GM19193 (cell line): Measurements from ENCODE around the gene SUGCT.

Experiments
- POLR2A ChIP-seq: IDR thresholded peaks from 4 replicates; pipeline ENCODE4 v1.6.1; 2011; ENCODE audit not compliant: insufficient read depth, insufficient read length; ENCODE audit errors: extremely low read depth

SUGCT gene

GRCh38 chr7:40793132-40793531 lies 658.3 kb downstream of the SUGCT start:
- no peak for TF ChIP-seq POLR2A

GRCh38 chr7:40795607-40796006 lies 660.8 kb downstream of the SUGCT start:
- no peak for TF ChIP-seq POLR2A

DNA sequence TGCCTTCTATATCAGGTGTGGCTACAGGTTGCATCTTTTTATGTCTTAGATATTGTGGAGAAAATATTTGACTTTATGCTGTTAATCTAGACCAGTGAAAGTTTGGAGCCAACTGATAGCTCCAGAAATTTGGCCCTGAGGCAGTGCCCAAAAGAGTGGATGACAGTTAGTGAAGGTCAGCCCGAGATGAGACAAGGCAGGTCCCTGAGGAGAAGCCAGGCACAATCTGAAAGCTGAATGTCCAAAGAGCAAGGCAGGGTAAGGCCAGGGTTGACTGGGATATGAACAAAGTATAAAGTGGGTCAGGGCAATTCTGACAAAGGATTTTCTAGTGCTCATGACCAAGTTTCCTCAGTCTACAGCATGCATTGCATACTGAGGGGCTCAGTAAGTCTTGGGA lies 661.9 kb downstream of the SUGCT start:
- TF ChIP-seq POLR2A = no peak

GRCh38 chr7:40798613-40799012 lies 663.8 kb downstream of the SUGCT start:
- TF ChIP-seq POLR2A = no peak

- TF ChIP-seq POLR2A = no peak
Observed at GRCh38 chr7:40799493-40800403, 664.9 kb downstream of the SUGCT start.

DNA sequence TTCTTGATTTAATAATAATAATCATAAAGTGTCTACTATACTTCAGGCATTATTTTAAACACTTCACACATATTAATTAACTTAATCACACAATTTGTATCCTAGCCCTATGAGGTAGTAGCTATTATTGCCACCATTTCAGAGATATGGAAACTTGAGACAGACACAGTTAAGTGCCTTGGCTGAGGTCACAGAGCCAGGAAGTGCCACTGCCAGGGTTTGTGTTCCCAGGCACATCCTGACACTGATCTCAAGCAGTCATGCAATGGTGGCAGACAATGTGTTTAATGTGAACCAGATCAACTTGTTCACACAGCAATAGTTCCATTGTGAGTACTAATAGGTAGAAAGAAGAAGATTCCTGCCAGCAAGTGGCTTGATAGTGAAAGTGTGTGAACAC lies 666.0 kb downstream of the SUGCT start:
- TF ChIP-seq POLR2A = no peak

GRCh38 chr7:40802497-40802896 lies 667.7 kb downstream of the SUGCT start:
- no peak for TF ChIP-seq POLR2A

GRCh38 chr7:40804477-40805215 lies 669.8 kb downstream of the SUGCT start:
- no peak for TF ChIP-seq POLR2A

- TF ChIP-seq POLR2A = no peak
Observed at GRCh38 chr7:40805361-40805760, 670.6 kb downstream of the SUGCT start.

GRCh38 chr7:40808378-40808942 lies 673.7 kb downstream of the SUGCT start:
- no peak for TF ChIP-seq POLR2A

DNA sequence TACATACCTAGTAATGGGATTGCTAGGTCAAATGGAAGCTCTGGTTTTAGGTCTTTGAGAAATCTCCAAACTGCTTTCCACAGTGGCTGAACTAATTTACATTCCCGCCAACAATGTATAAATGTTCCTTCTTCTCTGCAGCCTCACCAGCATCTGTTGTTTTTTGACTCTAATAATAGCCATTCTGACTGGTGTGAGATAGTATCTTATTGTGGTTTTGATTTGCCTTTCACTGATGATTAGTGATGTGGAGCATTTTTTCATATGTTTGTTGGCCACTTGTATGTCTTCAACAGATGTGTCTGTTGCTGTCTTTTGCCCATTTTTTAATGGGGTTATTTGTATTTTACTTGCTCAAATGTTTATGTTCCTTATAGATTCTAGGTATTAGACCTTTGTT lies 675.5 kb downstream of the SUGCT start:
- no peak for TF ChIP-seq POLR2A

DNA sequence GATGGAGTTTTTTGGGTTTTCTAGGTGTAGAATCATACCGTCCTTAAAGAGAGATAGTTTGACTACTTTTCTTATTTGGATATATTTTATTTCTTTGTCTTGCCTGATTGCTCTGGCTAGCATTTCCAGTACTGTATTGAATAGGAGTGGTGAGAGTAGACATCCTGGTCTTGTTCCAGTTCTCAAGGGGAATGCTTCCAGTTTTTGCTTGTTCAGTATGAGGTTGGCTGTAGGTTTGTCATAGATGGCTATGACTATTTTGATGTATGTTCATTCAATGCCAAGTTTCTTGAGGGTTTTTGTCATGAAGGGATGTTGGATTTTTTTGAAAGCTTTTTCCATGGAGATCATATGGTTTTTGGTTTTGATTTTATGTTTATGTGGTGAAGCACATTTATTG lies 676.9 kb downstream of the SUGCT start:
- no peak for TF ChIP-seq POLR2A

DNA sequence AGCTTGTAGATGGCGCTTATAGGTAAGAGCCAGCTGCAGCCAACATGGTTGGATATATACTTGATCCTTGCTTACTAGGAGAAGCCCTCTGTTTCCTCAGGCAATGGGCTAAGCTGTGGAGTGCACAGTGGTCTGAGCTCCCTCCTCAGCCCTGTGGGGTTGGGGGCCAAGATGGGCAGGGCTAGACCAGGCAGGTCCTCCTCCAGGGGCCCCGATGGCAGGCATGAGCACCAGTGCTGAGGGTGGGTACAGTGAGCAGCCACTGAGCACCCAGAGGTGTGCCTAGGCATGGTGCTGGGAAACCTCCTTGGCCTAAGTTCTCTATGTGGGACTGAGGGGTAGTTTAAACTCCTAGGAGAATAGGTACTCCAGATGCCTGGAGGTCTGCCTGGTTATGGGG lies 680.2 kb downstream of the SUGCT start:
- no peak for TF ChIP-seq POLR2A

GRCh38 chr7:40815512-40815911 lies 680.7 kb downstream of the SUGCT start:
- TF ChIP-seq POLR2A = no peak

- TF ChIP-seq POLR2A = no peak
Observed at GRCh38 chr7:40822861-40823260, 688.1 kb downstream of the SUGCT start.
